Testis (tissue), 2 donors: ENCODE data around the gene HAT1.

Source experiments
- POLR2A ChIP-seq: fragments of 450-650 bp; IDR thresholded peaks from one replicate; pipeline ENCODE4 v1.6.1; 2017; ENCODE audit warnings: antibody characterized with exemption, mild to moderate bottlenecking, moderate library complexity
- TF ChIP-seq, protein P1 (sequence below), 3 experiments: fragments of 450-650 bp in 2 of 3; fragments of 200-600 bp in 1 of 3; sonication (generic) in 1 of 3; IDR thresholded peaks; one replicate each; pipeline ENCODE4 v1.5.1; 2016 to 2019; ENCODE audit warnings: antibody characterized with exemption in 3 of 3, mild to moderate bottlenecking in 2 of 3, moderate library complexity in 1 of 3

DNA sequence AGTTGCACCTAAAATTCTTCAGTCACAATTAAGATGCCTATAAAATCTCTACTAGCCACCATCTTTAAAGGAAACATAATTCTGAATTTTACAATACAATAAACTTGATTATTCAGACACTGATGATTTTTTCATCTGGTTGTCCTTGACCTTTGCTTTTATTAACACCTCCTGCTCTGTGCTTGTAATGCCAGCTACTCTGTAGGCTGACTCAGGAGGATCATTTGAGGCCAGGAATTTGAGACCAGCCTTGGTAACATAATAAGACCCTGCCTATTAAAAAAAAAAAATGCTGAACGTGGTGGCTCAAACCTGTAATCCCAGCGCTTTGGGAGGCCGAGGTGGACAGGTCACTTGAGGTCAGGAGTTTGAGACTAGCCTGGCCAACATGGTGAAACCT lies 38.3 kb downstream of the HAT1 start:
- TF ChIP-seq, protein P1, sequence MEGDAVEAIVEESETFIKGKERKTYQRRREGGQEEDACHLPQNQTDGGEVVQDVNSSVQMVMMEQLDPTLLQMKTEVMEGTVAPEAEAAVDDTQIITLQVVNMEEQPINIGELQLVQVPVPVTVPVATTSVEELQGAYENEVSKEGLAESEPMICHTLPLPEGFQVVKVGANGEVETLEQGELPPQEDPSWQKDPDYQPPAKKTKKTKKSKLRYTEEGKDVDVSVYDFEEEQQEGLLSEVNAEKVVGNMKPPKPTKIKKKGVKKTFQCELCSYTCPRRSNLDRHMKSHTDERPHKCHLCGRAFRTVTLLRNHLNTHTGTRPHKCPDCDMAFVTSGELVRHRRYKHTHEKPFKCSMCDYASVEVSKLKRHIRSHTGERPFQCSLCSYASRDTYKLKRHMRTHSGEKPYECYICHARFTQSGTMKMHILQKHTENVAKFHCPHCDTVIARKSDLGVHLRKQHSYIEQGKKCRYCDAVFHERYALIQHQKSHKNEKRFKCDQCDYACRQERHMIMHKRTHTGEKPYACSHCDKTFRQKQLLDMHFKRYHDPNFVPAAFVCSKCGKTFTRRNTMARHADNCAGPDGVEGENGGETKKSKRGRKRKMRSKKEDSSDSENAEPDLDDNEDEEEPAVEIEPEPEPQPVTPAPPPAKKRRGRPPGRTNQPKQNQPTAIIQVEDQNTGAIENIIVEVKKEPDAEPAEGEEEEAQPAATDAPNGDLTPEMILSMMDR (IDR thresholded peaks at IDR 0.05): no peak
- no peak for TF ChIP-seq POLR2A
